Measurements from ENCODE around the gene MTF2. TPM values are rescaled to one million over a fixed set of nuclear protein-coding genes. Genes with fewer than 3 reads are reported as not detected.

MTF2 gene
- total RNA-seq, 1 donor from 2014 or later, result 20.0 TPM

DNA sequence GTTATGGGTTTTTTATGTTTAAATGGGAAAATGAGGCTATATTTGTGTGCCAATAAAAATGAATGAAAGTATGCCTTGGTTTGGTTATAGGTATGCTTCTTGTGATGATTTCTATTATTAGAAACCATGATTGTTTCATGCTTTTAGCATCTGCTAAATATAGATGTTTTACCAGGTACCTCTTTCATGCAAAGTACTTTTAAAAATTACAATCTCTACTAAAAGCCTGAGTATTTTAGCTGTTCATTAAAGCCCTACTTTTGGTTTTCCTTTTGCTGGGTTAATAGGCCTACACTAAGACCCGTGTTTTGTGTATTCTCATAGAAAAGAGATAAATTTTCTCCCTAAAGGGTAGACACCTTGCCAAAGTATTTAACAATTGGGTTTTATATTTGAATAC is 32.0 kb downstream of the MTF2 start:
- TF ChIP-seq, protein P1, sequence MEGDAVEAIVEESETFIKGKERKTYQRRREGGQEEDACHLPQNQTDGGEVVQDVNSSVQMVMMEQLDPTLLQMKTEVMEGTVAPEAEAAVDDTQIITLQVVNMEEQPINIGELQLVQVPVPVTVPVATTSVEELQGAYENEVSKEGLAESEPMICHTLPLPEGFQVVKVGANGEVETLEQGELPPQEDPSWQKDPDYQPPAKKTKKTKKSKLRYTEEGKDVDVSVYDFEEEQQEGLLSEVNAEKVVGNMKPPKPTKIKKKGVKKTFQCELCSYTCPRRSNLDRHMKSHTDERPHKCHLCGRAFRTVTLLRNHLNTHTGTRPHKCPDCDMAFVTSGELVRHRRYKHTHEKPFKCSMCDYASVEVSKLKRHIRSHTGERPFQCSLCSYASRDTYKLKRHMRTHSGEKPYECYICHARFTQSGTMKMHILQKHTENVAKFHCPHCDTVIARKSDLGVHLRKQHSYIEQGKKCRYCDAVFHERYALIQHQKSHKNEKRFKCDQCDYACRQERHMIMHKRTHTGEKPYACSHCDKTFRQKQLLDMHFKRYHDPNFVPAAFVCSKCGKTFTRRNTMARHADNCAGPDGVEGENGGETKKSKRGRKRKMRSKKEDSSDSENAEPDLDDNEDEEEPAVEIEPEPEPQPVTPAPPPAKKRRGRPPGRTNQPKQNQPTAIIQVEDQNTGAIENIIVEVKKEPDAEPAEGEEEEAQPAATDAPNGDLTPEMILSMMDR (IDR thresholded peaks at IDR 0.05), result no peak
- H3K9me3 Mint-ChIP-seq (ENCODE audit: low read depth), result peaks cover 16% of the 10 kb centered on the region
- H3K4me1 Mint-ChIP-seq (ENCODE audit: low read depth), result peaks cover 21% of the 10 kb centered on the region
- no peaks in the 10 kb centered on the region for H3K27me3 Mint-ChIP-seq (ENCODE audit: low read depth)
- H3K36me3 Mint-ChIP-seq (ENCODE audit: low read depth), result peaks cover 12% of the 10 kb centered on the region
- H3K27ac Mint-ChIP-seq (ENCODE audit: unreplicated experiment), result no peak overlapping the region
- H3K4me3 Mint-ChIP-seq (ENCODE audit: unreplicated experiment), result no peak overlapping the region
- DNase-seq (ENCODE audit: low spot score), result no peak

- no peak for DNase-seq (ENCODE audit: low spot score)
- Mint-ChIP-seq H3K4me3 (ENCODE audit: unreplicated experiment) (no peak overlapping the region), H3K9me3 (ENCODE audit: low read depth) (peaks cover 16% of the 10 kb centered on the region), H3K27ac (ENCODE audit: unreplicated experiment) (peak overlapping the region; percentile 78), H3K4me1 (ENCODE audit: low read depth) (peaks cover 19% of the 10 kb centered on the region), H3K27me3 (ENCODE audit: low read depth) (no peaks in the 10 kb centered on the region), H3K36me3 (ENCODE audit: low read depth) (peaks cover 14% of the 10 kb centered on the region)
- TF ChIP-seq, protein P1 (IDR thresholded peaks at IDR 0.05), result no peak
Measured at GRCh38 chr1:93111561-93111960, 32.5 kb downstream of the MTF2 start.

DNA sequence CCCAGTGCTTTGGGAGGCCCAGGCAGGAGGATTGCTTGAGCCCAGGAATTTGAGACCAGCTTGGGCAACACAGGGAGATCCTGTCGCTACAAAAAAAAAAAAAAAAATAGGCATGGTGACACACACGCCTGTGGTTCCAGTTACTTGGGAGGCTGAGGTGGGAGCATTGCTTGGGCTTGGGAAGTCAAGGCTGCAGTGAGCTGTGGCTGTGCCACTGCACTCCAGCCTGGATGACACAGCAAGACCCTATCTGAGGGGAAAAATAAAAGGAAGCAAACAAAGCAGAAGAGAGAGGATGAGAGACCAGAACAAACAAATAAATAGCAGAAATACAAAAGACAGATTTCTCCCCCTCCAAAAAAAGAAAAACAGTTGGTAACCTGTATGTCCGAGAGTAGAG is 34.0 kb downstream of the MTF2 start:
- Mint-ChIP-seq H3K36me3 (ENCODE audit: low read depth) (peaks cover 14% of the 10 kb centered on the region), H3K9me3 (ENCODE audit: low read depth) (peaks cover 7% of the 10 kb centered on the region), H3K4me3 (ENCODE audit: unreplicated experiment) (no peak overlapping the region), H3K27ac (ENCODE audit: unreplicated experiment) (no peak overlapping the region), H3K4me1 (ENCODE audit: low read depth) (peaks cover 19% of the 10 kb centered on the region), H3K27me3 (ENCODE audit: low read depth) (no peaks in the 10 kb centered on the region)
- DNase-seq (ENCODE audit: low spot score), result no peak
- TF ChIP-seq, protein P1 (IDR thresholded peaks at IDR 0.05), result no peak

DNA sequence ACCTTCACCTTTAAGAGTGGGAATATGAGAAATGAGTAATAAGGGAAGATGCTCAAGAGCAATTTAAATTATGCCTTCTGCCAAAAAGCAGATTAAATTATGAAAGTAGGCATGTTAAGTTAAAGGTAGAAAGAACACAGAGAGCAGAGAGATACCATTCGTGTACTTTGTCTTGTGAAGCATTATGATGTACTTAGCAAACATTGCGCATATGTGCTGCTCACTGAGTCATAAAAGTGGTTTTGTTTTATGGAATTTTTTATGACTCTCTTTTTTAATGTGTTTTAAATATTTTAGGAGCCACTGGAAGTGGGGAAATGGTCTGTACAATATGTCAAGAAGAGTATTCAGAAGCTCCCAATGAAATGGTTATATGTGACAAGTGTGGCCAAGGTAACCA is 35.3 kb downstream of the MTF2 start:
- TF ChIP-seq, protein P1 (IDR thresholded peaks at IDR 0.05), result no peak
- Mint-ChIP-seq H3K4me1 (ENCODE audit: low read depth) (peaks cover 19% of the 10 kb centered on the region), H3K4me3 (ENCODE audit: unreplicated experiment) (no peak overlapping the region), H3K27ac (ENCODE audit: unreplicated experiment) (no peak overlapping the region), H3K9me3 (ENCODE audit: low read depth) (no peaks in the 10 kb centered on the region), H3K27me3 (ENCODE audit: low read depth) (no peaks in the 10 kb centered on the region), H3K36me3 (ENCODE audit: low read depth) (peaks cover 11% of the 10 kb centered on the region)
- no peak for DNase-seq (ENCODE audit: low spot score)

- H3K36me3 Mint-ChIP-seq (ENCODE audit: low read depth), result peaks cover 12% of the 10 kb centered on the region
- H3K27ac Mint-ChIP-seq (ENCODE audit: unreplicated experiment), result peak overlapping the region; percentile 11
- no peaks in the 10 kb centered on the region for H3K4me1 Mint-ChIP-seq (ENCODE audit: low read depth)
- no peak for DNase-seq (ENCODE audit: low spot score)
- TF ChIP-seq, protein P1 (IDR thresholded peaks at IDR 0.05), result no peak
- no peak overlapping the region for H3K4me3 Mint-ChIP-seq (ENCODE audit: unreplicated experiment)
- no peaks in the 10 kb centered on the region for H3K27me3 Mint-ChIP-seq (ENCODE audit: low read depth)
- H3K9me3 Mint-ChIP-seq (ENCODE audit: low read depth), result no peaks in the 10 kb centered on the region
Measured at GRCh38 chr1:93120614-93121013, 41.5 kb downstream of the MTF2 start.

Data from chondrocyte (in vitro differentiated cells).